AG04450 (cell line): ENCODE measurements around the gene SATB2. TPM values are rescaled to one million over a fixed set of nuclear protein-coding genes. Genes with fewer than 3 reads are reported as not detected.

ENCODE experiments used
- CTCF ChIA-PET: fragments of 300-600, 350-600 bp; formaldehyde crosslinking; extraction: SDS; loops from one replicate; lab custom pipeline; 2022; ENCODE audit warnings: antibody characterized with exemption, inconsistent platforms; lab: Charles Lee
- POLR2A ChIA-PET: fragments of 350-600 bp; formaldehyde crosslinking; extraction: SDS; loops from one replicate; lab custom pipeline; 2021; ENCODE audit warnings: antibody characterized with exemption, inconsistent platforms; lab: Yijun Ruan, JAX
- DNase-seq: peaks from one replicate; pipeline ENCODE4 v3.0.0-alpha.2; 2011; ENCODE audit warnings: low read depth, low spot score
- H3K27ac ChIP-seq: one replicate; pipeline ENCODE4 v1.5.1; 2012; ENCODE audit warnings: low read depth, low read length, control low read depth
- H3K27me3 ChIP-seq: one replicate; pipeline ENCODE4 v1.6.0; 2012; ENCODE audit warnings: low read length; ENCODE audit not compliant: control insufficient read depth, insufficient read depth
- H3K4me3 ChIP-seq: 2 replicates; pipeline ENCODE4 v1.5.1; 2011; ENCODE audit warnings: mild to moderate bottlenecking, low read depth, low read length, control low read depth
- H3K9me3 ChIP-seq: 2 replicates; pipeline ENCODE4 v1.5.1; 2012; ENCODE audit warnings: low read length; ENCODE audit not compliant: control insufficient read depth, insufficient read depth
- polyA plus RNA-seq: library from polyadenylated mRNA; depleted of rRNA; stranded (reverse); fragments of >200 nt; gene quantifications from 2 replicates; pipeline ENCODE4 v1.2.3, GENCODE V29; 2011
- TF ChIP-seq, protein P1 (sequence below): IDR thresholded peaks from 2 replicates; pipeline ENCODE4 v1.5.1; 2011; ENCODE audit warnings: low read depth, low read length, control low read depth, inconsistent platforms

Gene SATB2
- polyA plus RNA-seq, 1 experiment = 5.0 TPM

DNA sequence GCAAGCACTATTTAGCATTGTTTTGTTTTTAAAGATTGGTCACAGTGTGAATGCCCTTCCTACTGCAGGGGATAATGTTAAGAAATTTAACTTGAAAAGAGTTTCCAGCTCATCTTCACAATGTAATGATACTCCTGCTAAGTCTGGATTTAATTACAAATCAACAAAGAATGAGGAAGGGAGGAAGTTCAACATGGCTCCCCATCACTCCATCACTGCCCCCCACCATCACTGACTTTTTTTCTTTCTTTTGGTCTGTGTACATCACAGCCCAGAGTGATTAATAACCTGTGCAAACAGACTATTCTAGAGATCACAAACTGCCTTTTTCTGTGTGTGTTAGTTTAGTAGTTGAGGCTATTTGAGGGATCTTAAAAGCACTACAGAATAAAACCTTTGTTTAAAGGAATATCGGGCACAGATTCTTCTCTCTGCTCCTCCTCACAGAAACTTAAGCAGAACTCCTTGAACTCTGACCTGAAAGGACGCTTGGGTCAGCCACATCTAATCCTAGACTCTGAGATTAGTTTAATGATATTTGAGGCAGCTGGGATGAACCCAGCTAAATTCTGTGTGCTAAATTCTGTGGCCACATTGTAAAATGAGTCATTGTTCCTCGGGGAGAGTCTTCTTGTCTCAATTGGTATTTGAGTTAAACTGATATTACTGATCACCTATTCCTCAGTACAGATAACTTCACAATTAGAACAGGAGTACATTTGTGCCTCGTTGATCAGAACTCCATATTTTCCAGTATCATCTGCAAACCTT is 47.8 kb downstream of the SATB2 start:
- ChIA-PET POLR2A (no interaction called here), CTCF (no interaction called here)
- H3K27ac ChIP-seq = peak overlapping the region; percentile 62
- TF ChIP-seq, protein P1, sequence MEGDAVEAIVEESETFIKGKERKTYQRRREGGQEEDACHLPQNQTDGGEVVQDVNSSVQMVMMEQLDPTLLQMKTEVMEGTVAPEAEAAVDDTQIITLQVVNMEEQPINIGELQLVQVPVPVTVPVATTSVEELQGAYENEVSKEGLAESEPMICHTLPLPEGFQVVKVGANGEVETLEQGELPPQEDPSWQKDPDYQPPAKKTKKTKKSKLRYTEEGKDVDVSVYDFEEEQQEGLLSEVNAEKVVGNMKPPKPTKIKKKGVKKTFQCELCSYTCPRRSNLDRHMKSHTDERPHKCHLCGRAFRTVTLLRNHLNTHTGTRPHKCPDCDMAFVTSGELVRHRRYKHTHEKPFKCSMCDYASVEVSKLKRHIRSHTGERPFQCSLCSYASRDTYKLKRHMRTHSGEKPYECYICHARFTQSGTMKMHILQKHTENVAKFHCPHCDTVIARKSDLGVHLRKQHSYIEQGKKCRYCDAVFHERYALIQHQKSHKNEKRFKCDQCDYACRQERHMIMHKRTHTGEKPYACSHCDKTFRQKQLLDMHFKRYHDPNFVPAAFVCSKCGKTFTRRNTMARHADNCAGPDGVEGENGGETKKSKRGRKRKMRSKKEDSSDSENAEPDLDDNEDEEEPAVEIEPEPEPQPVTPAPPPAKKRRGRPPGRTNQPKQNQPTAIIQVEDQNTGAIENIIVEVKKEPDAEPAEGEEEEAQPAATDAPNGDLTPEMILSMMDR = no peak
- DNase-seq = no peak
- no peaks in the 10 kb centered on the region for H3K27me3 ChIP-seq
- H3K4me3 ChIP-seq = no peak overlapping the region
- H3K9me3 ChIP-seq = no peaks in the 10 kb centered on the region

DNA sequence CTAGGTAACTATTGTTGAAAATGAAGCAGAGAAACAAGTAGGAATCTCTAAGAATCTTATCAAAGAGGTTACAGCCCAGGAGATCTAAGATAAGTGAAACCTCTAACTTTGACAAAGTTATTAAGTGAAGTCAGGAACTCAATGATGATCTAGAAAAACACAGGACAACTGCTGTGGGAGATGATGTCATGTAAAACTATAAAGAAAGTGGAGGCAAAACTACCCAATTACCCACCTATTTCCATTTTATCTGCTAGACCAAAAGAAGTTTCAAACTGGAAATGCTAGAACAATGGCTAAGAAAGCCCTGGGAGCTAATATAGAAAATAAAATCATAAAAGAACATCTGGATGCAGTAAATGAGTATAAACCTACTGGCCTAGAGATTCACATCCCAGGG is 50.3 kb downstream of the SATB2 start:
- no peak for DNase-seq
- Histone ChIP-seq H3K27me3 (no peaks in the 10 kb centered on the region), H3K27ac (no peak overlapping the region), H3K4me3 (no peak overlapping the region), H3K9me3 (no peaks in the 10 kb centered on the region)
- CTCF ChIA-PET = no interaction called here
- TF ChIP-seq, protein P1 = no peak
- POLR2A ChIA-PET = no interaction called here

GRCh38 chr2:199405241-199405640 is 52.5 kb downstream of the SATB2 start:
- Histone ChIP-seq H3K4me3 (no peak overlapping the region), H3K9me3 (no peaks in the 10 kb centered on the region), H3K27ac (no peak overlapping the region), H3K27me3 (no peaks in the 10 kb centered on the region)
- DNase-seq = no peak
- TF ChIP-seq, protein P1 = peak; percentile 40
- CTCF ChIA-PET = interaction anchor here (1.0 to 1.7 kb wide), 3 partner anchors 17 to 80 kb away, joined by 4 to 9 read pairs (median 7); no protein-coding TSS in a partner anchor
- POLR2A ChIA-PET = no interaction called here

GRCh38 chr2:199404841-199405240 is 52.9 kb downstream of the SATB2 start:
- Histone ChIP-seq H3K27ac (no peak overlapping the region), H3K4me3 (no peak overlapping the region), H3K27me3 (no peaks in the 10 kb centered on the region), H3K9me3 (no peaks in the 10 kb centered on the region)
- TF ChIP-seq, protein P1 = no peak
- ChIA-PET CTCF (interaction anchor here (1.0 to 1.7 kb wide), 3 partner anchors 18 to 81 kb away, joined by 4 to 9 read pairs (median 7); no protein-coding TSS in a partner anchor), POLR2A (no interaction called here)
- DNase-seq = no peak

- no peak for DNase-seq
- Histone ChIP-seq H3K27me3 (no peaks in the 10 kb centered on the region), H3K4me3 (no peak overlapping the region), H3K9me3 (no peaks in the 10 kb centered on the region), H3K27ac (no peak overlapping the region)
- TF ChIP-seq, protein P1 = no peak
- POLR2A ChIA-PET = no interaction called here
- CTCF ChIA-PET = interaction anchor here (0.9 kb wide), 1 partner anchor 76 kb away, joined by 3 read pairs; no protein-coding TSS in a partner anchor
Observed at GRCh38 chr2:199395311-199395710, 62.4 kb downstream of the SATB2 start.
